Activated T-cell treated with anti-CD3 and anti-CD28 coated beads for 48 hours (primary cell): ENCODE data around the gene GRB7.
"Not testable (repeated sequence)": the region's sequence is repeated elsewhere in the genome, so short reads cannot be mapped to it uniquely, and the experiment has no call there.

ENCODE experiments used
- DNase-seq: peaks from one replicate; pipeline ENCODE4 v3.0.0-alpha.2; 2020; ENCODE audit warnings: low read depth

The GRB7 gene

DNA sequence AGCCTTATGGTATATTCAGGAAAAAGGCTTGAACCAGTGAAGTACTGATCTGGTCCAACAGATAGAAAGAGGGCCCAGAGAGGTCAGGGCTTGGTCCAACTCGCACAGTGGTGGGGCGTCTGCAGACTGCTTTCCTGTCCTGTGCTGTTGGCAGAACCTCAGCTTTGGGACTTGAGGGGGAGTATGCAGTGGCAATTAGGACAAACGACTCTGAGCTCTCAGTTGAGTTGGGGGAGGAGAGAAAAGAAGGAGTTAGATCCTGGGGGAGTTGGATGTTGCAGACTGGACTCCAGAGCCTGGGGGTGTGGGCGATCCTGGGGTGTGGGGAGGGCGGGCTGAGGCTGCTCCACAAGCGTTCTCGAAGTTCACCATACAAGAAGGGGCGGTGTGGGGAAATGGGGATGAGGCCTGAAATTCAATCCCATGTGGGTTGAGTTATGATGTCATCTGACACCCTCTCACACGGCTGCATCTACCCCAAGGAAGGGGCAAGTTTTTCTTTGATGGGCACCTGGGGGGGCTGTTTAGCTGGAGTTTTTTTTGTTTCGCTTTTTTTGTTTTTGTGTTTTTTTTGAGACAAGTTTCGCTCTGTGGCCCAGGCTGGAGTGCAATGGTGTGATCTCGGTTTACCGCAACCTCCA lies 14.6 kb downstream of the GRB7 start:
- DNase-seq, result no peak

DNA sequence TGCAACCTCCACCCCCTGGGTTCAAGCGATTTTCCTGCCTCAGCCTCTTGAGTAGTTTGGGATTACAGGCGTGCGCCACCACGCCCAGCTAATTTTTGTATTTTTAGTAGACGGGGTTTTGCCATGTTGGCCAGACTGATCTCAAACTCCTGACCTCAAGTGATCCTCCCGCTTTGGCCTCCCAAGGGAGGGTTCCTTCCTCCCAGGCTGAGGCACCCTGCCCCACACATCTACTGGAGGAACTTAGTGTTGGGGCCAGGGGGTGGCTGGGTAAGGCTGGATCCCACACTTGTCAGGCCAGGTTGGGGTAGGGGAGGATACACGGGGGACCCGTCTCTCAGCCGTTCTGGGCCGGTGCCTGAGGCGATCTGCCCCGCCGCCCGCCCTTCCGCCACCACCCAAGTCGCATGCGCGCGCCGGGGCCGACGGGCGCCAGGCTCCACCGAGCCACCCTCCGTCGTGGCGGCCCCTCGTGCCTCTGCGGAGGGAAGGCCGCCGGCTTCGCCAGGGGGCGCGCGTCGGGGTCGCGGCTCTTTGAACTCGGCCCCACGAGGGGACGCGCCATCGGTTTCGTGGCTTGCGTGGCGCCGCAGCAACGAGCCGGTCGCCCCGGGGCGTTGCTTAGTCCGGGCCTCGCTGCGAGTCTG lies 15.9 kb downstream of the GRB7 start:
- DNase-seq, result no peak

DNA sequence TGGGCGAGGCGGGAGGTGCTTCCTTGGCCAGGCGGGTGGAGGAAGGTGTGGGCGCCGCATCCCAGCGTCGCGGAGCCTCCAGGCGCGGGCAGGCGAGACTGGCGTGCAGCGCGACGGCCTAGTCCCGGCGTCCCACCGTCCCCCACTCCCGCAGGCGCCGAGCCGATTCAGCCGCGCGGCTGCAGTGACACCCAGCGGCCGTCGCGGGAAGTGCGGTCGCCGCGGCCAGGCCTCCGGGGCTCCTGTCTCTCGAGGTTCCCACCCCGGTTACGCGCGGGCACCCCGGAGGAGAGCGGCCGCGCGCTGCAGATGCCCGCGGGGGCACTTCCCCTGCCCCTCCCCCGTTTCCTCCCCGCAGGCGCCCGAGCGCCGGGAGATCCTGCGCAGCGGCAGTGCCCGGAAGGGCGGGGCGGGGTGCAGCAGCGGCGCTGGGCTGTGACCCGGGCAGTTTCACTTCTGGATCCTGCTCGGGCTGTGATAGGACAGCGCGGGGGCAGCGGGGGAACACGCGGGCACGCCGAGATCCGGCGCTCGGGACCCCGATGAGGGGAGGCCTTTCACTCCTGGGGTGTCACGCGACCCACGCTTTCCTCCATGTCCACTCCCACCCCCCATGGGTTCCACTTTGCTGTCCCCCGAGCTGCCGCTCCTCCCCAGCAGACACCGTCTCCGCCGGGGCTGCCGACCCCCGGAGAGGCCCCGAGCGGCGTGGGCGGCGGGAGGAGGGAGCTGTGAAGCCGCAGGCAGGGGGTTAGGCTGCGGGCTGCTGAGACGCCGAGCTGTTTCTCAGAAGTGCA lies 16.6 kb downstream of the GRB7 start:
- peak; percentile 98 for DNase-seq

GRCh38 chr17:39754958-39755553 lies 17.3 kb downstream of the GRB7 start:
- no peak for DNase-seq

- DNase-seq, result peak; percentile 41
Measured at GRCh38 chr17:39755554-39756379, 18.0 kb downstream of the GRB7 start.

GRCh38 chr17:39756380-39757079 lies 18.8 kb downstream of the GRB7 start:
- DNase-seq, result no peak

GRCh38 chr17:39757176-39757662 lies 19.5 kb downstream of the GRB7 start:
- DNase-seq, result no peak

DNA sequence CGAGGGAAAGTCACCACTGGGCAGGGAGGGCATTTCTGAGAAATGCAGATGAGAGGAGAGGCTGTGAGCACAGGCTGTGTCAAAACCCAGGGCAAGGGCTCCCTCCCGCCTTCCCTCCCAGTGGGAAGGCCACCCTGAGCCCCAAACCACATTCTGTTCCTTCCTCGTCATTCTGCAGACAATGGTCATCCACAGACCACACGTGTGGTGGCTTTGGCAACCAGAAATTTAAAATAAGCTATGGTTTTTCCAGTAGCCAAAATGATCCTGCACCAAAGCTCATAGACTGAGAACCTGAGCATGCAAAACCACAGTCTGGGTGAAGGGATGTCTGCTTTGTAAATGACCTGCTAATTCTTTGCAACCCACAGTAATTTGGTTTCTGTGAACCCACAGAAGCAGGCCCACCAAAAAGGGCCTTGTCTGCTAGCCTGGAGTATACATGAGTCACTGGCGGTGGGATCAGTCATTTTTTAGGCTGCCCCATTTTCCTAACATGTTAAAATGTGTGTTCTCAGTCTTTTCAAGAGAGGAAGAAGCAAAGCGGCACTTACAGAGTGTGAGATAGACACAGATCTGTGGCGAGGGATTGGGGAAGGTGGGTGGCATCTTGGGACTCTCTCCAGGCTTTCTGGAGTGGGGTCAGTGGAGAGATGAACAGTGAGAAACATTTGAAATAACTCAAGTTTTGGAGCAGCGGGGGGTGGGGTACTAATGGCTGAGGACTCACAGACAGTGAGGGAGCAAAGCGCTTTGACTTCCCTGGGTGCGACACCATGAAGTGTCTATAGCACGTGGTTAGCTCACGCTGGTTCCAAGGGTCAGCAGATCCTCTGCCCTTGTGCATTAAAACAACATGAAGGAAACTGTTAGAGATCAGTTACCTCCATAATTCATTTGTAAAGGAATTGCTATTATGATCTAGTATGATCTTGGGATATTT lies 20.5 kb downstream of the GRB7 start:
- DNase-seq, result peak; percentile 63

- DNase-seq, result no peak
Measured at GRCh38 chr17:39759204-39759603, 21.5 kb downstream of the GRB7 start.

DNA sequence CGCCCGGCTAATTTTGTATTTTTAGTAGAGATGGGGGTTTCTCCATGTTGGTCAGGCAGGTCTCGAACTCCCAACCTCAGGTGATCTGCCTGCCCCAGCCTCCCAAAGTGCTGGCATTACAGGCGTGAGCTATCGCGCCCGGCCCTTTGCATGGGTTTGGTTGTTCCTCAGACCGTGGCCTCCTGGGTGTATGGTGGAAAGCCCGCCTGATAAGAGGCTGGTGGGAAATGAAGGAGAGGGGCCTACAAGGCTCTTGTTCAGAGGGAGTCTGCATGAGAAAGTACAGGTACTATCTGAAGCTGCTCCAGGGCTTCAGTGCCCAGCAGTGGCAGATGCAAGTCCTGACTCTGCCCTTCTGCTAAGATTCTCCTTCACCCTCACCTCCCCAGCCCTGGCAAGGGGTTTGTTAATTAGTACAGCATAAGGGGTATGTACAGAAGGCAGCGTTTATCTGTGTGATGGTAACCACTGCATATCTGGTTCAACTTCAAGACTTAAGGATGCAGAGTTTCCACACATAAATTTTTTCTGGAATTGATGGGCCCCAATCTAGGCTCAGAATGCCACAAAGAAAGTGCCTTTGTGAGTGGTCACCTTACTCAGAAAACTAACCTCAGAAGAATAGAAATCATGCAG lies 24.2 kb downstream of the GRB7 start:
- no peak for DNase-seq

DNA sequence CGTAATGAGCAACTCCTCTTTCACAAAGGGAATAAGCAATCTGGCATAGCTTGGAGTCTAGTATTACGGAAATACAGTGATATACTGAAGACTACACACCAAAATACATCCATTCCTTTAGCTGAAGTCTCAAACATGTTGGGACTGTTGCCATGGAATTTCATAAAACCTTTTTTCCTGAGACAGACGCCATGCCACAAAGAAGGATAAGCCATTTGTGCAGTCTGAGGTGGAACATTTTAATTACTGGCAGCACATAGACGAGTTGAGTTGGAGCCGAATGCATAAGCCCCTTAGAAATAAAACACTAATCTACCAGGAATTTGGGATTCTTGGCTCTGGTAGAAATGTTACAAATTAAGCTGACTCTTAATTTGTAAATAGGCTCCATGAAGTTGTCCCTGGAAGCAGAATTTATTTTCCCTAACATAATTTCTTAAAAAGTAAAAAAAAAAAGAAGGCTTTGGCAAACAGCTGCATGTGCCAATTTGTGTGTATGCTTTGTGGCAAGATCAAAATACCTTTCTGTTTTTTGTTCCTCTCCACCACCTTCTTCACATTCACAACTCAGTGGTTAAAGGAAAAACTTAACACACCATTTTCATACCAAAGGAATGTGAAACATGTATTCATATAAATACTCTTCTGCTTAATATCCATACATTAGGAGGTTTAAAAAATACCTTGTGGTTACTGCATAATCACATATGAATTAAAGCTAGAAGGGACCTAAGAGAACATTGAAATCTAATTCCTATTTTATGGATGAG lies 25.5 kb downstream of the GRB7 start:
- DNase-seq, result no peak

DNA sequence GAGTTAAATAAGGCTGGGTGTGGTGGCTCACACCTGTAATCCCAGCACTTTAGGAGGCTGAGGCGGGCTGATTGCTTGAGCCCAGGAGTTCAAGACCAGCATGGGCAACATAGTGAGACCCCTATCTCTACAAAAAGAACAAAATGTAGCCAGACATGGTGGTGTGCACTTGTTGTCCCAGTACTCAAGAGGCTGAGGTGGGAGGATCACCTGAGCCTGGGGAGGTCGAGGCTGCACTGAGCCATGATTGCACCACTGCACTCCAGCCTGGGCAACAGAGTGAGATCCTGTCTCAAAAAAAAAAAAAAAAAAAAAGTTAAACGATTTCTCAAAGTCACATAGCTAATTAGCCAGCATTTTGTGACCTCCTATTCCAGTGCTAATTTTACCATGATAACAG lies 26.4 kb downstream of the GRB7 start:
- not testable (repeated sequence) for DNase-seq

DNA sequence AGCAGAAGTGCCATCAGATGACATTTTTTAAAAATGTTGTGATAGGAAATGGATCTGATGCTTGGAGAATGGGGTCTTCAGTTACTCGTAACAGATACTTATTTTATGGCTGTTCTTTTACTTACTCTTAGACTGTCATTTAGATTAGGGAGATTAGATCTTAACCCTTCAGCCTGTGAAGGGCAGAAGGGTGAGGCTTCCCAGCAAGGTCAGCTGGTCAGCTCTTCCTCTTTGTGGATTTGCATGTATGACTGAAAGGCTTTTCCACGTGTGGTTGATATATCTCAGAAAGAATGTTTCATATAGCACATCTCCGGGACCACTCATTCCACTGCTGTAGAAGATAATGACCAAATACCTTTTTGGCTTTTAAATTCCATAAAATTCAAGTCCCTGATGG lies 27.4 kb downstream of the GRB7 start:
- DNase-seq, result no peak

GRCh38 chr17:39765766-39766165 lies 28.0 kb downstream of the GRB7 start:
- no peak for DNase-seq

DNA sequence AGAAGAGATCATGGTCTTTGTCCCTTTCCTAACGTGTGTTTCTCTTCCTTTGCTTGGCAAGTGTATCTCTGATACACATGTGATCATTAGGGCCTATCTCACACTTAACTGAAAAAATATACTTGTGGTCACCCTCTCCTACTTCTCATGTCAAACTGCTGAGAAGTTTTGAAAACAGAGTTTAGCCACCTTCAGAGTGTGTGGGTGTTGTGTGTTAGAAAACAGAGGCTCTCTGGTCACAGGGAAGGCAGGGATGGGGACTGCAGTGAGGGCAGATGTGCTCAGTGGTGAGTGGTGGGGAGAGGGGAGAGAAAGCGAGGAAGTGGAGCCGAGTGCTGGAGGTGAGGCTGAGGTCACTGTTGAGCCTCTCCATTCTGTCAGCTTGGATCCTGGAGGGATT lies 29.4 kb downstream of the GRB7 start:
- no peak for DNase-seq

DNA sequence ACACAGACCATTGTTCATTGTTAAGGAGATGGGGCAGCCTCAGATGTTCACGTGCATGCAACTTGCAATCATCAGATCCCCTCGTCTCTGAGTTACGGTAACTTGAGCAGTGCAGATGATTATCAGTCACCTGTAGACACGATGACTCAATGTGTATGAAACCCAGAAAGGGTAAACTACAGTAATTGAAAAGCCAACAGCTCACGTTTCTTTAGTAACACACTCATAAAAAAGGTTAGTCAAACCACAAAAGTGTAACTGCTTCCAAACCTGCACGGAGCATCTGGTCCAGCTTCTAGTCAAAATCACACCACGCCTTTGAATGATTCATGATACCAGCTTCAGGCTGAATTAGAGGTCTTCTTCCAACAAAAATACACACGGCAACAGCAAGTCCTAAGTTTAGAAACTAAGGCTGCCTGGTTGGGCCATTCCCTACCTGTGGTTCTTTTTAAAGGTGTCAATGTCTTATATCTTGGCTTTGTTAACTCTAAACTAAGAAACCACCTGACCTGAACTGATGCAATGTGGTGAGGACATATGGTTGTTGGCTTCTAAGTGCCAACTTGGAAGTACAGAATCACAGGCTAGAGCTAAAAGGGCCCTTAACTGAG lies 32.3 kb downstream of the GRB7 start:
- peak; percentile 45 for DNase-seq

DNA sequence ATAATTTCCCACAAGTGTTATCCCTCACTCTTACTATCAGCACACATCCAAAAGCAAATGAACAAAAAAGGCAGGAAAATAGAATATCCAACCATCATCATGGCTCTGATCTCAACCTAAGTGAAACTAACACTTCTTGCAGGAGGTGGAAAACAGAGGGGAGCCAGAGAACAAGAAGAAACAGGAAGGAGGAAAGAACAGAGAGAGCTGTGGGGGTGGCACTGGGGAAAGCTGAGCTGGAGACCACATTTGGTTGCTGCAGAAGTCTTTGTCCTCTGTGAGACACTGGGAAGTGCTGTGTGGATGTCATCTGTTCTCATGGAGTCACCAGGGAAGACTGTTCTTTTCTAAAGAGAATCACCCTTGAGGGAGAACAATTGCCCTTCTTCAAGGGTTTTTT lies 34.7 kb downstream of the GRB7 start:
- no peak for DNase-seq
